Activated naive CD4-positive, alpha-beta T cell treated with anti-CD3 and anti-CD28 coated beads, Interleukin-2, amount 50 U/mL, for 24 hours (primary cell): Measurements from ENCODE around the gene SPP1.
A peak's percentile ranks its signal among the peaks of the same experiment; 100 is the strongest.
"Not testable (repeated sequence)": the region's sequence is repeated elsewhere in the genome, so short reads cannot be mapped to it uniquely, and the experiment has no call there.

Experiments
- H3K27ac Mint-ChIP-seq: one replicate; pipeline ENCODE4 v1.8.0; 2021; ENCODE audit warnings: mild to moderate bottlenecking, mixed read lengths
- H3K27me3 Mint-ChIP-seq: one replicate; pipeline ENCODE4 v1.8.0; 2021; ENCODE audit warnings: mixed read lengths
- H3K36me3 Mint-ChIP-seq: one replicate; pipeline ENCODE4 v1.8.0; 2021; ENCODE audit warnings: mixed read lengths
- H3K4me1 Mint-ChIP-seq: one replicate; pipeline ENCODE4 v1.8.0; 2021; ENCODE audit warnings: mixed read lengths
- H3K4me3 Mint-ChIP-seq: one replicate; pipeline ENCODE4 v1.8.0; 2021; ENCODE audit warnings: mild to moderate bottlenecking, mixed read lengths
- H3K9me3 Mint-ChIP-seq: one replicate; pipeline ENCODE4 v1.8.0; 2021; ENCODE audit warnings: mixed read lengths

Gene SPP1

GRCh38 chr4:88018466-88018865 lies 43.0 kb downstream of the SPP1 start:
- H3K4me3 Mint-ChIP-seq, result no peak overlapping the region
- H3K9me3 Mint-ChIP-seq, result no peaks in the 10 kb centered on the region
- no peak overlapping the region for H3K27ac Mint-ChIP-seq
- no peaks in the 10 kb centered on the region for H3K36me3 Mint-ChIP-seq
- H3K4me1 Mint-ChIP-seq, result no peaks in the 10 kb centered on the region
- H3K27me3 Mint-ChIP-seq, result no peaks in the 10 kb centered on the region

- Mint-ChIP-seq H3K4me1 (no peaks in the 10 kb centered on the region), H3K27me3 (no peaks in the 10 kb centered on the region), H3K4me3 (no peak overlapping the region), H3K9me3 (peaks cover 4% of the 10 kb centered on the region), H3K27ac (no peak overlapping the region), H3K36me3 (peaks cover 7% of the 10 kb centered on the region)
Measured at GRCh38 chr4:88021824-88022223, 46.3 kb downstream of the SPP1 start.

GRCh38 chr4:88022289-88022688 lies 46.8 kb downstream of the SPP1 start:
- H3K4me3 Mint-ChIP-seq, result no peak overlapping the region
- no peaks in the 10 kb centered on the region for H3K4me1 Mint-ChIP-seq
- peaks cover 4% of the 10 kb centered on the region for H3K9me3 Mint-ChIP-seq
- H3K27ac Mint-ChIP-seq, result no peak overlapping the region
- no peaks in the 10 kb centered on the region for H3K27me3 Mint-ChIP-seq
- peaks cover 7% of the 10 kb centered on the region for H3K36me3 Mint-ChIP-seq

GRCh38 chr4:88025868-88026661 lies 50.6 kb downstream of the SPP1 start:
- not testable (repeated sequence) for H3K9me3 Mint-ChIP-seq, H3K4me3 Mint-ChIP-seq, H3K27ac Mint-ChIP-seq, H3K27me3 Mint-ChIP-seq, H3K4me1 Mint-ChIP-seq
- peaks cover 11% of the 10 kb centered on the region for H3K36me3 Mint-ChIP-seq

- Mint-ChIP-seq H3K36me3 (peaks cover 11% of the 10 kb centered on the region), H3K27ac (peak overlapping the region; percentile 1), H3K4me1 (no peaks in the 10 kb centered on the region), H3K27me3 (no peaks in the 10 kb centered on the region), H3K9me3 (peaks cover 4% of the 10 kb centered on the region), H3K4me3 (no peak overlapping the region)
Measured at GRCh38 chr4:88027611-88028608, 52.4 kb downstream of the SPP1 start.

- Mint-ChIP-seq H3K4me3 (no peak overlapping the region), H3K9me3 (peaks cover 4% of the 10 kb centered on the region), H3K27me3 (no peaks in the 10 kb centered on the region), H3K4me1 (no peaks in the 10 kb centered on the region), H3K27ac (no peak overlapping the region), H3K36me3 (peaks cover 11% of the 10 kb centered on the region)
Measured at GRCh38 chr4:88028946-88029345, 53.4 kb downstream of the SPP1 start.

GRCh38 chr4:88029556-88029955 lies 54.0 kb downstream of the SPP1 start:
- Mint-ChIP-seq H3K36me3 (peaks cover 11% of the 10 kb centered on the region), H3K9me3 (peaks cover 4% of the 10 kb centered on the region), H3K4me1 (no peaks in the 10 kb centered on the region), H3K27me3 (no peaks in the 10 kb centered on the region), H3K27ac (no peak overlapping the region), H3K4me3 (no peak overlapping the region)

- H3K27ac Mint-ChIP-seq, result no peak overlapping the region
Measured at GRCh38 chr4:88030565-88031310, 55.2 kb downstream of the SPP1 start.

More at GRCh38 chr4:88030565-88031310, 55.2 kb downstream of the SPP1 start:
- Mint-ChIP-seq H3K4me3 (no peak overlapping the region), H3K4me1 (no peaks in the 10 kb centered on the region), H3K36me3 (peaks cover 10% of the 10 kb centered on the region), H3K9me3 (peaks cover 3% of the 10 kb centered on the region), H3K27me3 (no peaks in the 10 kb centered on the region)
